HG03558 (cell line): ENCODE data around the gene USP50.
"Not testable (repeated sequence)": the region's sequence is repeated elsewhere in the genome, so short reads cannot be mapped to it uniquely, and the experiment has no call there.

Experiments used
- ATAC-seq: cut with Tn5 transposase; IDR thresholded peaks from one replicate; pipeline ENCODE4 v1.9.1; 2021; ENCODE audit warnings: moderate number of reproducible peaks; ENCODE audit not compliant: unreplicated experiment; ENCODE audit errors: extremely low read depth

The USP50 gene

GRCh38 chr15:50546566-50546965 lies at the start of gene USP50:
Gene USP50 (minus strand): TSS chr15:50546666. CDS start chr15:50546525, 141 bp downstream.
- no peak for ATAC-seq

DNA sequence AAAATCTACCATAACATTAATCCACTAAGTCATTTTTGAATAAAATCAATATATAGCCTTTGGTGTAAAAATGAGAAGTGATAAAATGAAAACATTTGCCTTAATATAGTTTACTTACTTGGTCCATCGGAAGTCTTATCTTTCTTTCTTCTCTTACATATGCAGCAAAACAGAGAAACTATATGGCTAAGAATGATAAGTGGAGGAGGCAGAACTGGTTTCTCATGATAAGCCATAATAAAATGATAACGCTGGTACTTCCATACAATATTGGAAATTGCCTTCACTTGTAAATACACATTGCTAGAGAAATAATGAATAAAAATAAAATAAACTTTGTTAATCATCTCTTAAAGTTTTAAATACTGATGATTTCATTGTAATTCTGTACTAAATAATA lies 47.8 kb upstream of the USP50 start:
- ATAC-seq, result no peak

- no peak for ATAC-seq
Measured at GRCh38 chr15:50593761-50594160, 47.3 kb upstream of the USP50 start.

DNA sequence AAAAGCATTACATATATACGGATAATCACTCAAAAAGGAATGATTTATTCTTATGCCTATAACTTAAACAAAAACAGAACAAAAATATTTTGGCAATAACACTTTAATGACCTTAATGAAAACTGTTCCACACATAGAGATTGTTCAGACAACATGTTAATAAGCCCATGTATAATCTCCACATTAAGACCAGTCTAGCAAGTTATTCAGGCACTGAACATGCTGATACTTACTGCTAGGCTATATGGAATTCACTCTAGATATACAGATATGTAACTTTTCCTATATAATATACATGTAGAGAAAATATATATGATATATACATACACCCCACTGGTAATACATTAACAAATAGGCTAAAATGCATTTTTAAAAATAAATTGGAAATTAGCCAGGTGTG lies 43.8 kb upstream of the USP50 start:
- no peak for ATAC-seq

DNA sequence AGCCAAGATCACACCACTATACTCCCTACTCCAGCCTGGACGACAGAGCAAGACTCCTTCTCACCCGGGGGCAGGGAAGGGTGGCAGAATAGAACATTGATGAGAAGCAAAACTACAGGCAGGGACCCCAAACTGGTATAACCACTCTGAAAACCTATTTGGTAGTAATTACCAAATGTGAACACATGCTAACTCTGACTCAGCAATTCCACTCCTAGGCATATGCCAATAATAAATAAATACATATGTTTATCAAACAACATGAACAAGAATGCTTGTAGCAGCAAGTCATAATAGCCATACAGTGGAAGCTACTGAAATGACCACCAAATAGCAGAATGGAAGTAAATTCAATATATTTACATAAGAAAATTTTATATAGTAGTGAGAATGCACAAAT lies 31.0 kb upstream of the USP50 start:
- no peak for ATAC-seq

DNA sequence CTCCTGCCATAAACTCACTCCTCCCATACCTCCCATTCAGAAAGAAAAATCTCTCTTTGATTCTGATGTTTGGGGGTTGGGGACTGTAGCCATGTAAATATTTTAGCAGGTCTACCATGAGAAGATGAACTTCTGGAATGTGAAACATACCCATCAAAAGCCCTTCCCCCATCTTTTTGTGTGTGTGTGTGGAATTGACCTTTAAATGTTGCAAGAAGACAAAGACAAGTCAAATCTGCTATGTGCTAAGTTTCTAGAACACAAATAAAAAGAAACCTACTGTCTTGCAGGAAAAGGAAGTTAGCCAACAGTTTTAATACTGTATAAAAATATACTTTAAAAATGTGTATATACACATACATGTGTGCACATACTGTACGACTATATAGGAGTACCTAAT lies 29.7 kb upstream of the USP50 start:
- no peak for ATAC-seq

- not testable (repeated sequence) for ATAC-seq
Measured at GRCh38 chr15:50573842-50574241, 27.4 kb upstream of the USP50 start.

DNA sequence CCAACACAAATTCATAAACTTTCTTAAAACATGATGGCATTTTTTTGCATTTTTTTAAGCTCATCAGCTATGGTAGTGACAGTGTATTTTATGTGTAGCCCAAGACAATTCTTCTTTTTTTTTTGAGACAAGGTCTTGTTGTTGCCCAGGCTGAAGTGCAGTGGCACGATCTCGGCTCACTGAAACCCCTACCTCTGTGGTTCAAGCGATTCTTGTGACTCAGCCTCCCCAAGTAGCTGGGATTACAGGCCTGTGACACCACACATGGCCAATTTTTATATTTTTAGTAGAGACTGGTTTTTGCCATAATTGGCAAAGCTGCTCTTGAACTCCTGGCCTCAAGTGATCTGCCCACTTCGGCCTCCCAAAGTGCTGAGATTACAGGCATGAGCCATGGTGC lies 17.3 kb upstream of the USP50 start:
- no peak for ATAC-seq

DNA sequence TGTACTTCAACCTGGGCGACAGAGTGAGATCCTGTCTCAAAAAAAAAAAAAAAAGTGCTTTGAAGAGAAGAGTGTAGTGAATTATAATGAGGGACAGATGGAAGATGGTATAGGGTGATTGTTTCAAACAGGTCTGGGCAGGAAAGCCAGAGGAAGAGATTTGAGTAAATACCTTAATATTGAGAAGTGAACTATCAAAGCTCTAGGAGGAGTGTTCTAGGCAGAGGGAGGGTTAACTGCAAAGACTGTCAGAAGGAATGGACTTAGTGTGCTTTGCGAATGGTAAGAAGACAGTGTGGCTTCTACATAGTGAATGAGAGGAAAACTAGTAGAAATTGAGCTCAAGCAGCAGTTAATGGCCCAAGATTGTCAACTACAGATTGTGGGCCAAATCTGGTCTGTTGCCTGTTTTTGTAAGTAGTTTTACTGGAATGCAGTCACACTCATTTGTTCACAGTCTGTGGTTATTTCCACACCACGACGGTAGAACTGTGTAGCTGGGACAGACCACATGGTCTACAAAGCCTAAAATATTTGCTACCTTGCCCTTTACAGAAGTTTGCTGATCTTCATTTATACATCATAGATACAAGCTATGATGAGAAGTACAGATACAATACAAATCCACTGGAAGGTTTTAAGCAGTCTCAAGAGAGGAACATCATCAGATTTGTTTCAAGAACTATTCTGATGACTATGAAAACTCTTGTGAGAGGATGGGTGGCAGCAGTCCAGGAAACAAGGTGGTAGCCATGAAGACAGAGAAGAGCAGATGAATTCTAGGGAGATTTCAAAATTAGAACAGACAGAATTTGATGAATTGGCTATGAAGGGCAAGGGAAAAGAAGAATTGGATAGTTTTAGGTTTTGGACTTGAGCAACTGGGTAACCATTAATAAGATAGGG lies 16.5 kb upstream of the USP50 start:
- no peak for ATAC-seq

DNA sequence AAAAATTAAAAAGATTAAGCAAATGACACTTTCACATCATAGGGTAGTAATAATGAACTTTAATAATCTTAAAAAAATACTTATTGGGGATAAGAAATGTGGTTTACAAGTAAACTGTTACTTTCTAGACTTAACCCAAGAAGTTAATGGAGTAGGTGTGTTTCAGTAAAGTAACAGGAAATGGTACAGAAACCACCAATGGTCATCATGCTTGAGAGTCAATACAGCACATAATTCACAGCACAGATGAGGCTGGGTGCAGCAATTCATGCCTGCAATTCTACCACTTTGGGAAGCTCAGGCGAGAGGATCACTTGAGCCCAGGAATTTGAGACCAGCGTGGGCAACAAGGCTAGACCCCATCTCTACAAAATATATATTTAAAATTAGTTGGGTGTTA lies 11.5 kb upstream of the USP50 start:
- ATAC-seq, result no peak

DNA sequence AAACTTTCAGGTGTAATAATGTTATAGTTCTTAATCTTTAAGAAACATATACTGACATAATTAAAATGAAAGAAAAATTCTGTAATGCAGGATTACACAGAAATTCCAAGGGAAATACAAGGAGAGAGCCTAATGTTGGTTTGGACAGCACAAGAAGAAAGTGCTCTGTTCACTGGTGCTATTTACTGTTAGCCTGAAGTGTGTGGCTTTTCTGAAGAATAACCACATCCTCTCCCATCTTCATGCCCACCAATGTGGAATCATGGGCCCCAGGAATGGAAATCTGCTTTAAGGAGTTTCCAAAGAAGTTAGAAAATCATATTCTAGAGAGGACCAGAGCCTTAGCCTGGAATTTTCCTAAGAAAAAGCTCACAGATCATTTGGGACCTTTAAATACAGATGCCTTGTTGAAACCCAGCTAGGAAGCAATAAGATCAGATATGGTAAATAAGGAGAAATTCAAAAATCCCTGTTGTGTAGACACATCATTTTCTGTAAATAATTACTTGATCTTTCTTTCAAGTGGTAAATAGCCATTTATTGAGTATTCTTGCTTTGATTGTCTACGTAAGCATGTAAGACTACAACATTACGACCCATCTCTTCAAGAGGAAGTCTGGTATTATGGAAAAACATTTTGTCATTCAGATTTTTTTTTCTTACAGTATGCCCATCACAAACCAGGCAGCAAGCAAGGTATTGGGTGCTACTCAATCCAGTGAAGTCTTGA lies 10.3 kb upstream of the USP50 start:
- no peak for ATAC-seq

DNA sequence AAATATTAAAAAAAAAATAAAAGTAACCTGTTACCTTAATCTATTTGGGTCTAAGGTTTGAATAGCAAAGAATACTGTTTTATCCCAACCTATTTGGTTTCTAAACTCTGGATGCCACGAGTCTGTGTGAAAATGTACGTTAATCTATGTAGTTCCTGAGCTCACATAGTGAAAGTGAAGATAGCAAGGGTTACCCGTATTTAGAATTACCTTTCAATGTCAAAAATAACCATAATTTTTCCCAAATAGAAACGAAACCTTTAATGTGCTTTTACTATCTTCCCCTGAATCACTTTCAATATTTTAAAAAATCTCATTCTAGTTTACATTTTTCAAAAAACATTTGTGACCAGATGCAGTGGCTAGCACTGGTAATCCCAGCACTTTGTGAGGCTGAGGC lies 5.8 kb upstream of the USP50 start:
- no peak for ATAC-seq

GRCh38 chr15:50549326-50549725 lies 2.9 kb upstream of the USP50 start:
- no peak for ATAC-seq

DNA sequence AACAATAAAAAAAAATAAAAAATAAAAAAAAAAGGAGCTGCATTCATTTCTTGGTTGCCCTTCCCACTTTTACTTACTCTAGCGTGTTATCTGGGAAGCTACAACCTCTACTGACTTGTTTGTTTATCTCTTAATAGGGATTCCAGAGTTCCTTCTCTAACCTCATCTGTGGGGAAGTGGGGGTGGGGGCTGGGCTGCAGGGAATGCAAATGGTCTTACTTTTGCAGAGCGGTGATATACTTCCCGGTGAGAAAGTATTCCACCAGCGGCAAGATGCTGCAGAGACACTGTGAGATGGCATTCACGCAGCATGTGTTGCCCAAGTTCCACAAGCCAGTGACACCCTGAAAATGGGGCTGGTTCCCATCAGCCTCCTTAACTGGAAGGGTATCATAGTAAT lies 2.1 kb downstream of the USP50 start:
- no peak for ATAC-seq

DNA sequence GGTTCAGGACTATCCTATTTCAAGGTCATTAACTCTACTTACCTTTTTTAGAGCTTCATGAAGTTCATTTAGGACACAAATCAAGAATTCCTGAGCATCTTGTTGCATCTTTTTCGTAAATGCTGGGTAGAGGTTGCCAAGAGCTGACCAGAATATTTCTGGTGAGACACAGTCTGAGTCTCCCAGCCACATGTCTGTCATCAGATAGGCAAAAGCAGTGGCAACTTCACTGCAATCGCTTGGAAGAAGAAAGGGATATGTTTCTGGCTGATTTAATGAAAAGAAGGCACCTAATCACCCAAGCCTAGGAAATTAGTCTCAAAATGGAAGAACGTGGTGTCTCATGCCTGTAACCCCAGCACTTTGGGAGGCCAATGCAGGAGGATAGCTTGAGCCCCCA lies 2.9 kb downstream of the USP50 start:
- no peak for ATAC-seq

DNA sequence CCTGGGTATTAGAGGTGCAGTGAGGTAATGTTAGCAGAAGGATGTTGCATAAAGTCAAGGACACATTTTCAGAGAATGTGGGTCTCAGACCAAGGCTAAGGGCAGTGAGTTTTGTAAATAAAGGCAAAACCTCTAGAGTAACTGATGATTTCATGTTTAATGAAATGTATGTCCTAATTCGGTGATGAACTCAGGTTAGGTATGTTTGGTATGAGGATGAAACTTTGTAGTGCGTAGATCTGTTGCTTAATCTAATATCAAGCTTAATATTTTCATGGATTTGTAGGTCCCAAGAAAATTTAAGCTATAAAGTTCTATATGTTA lies 3.6 kb downstream of the USP50 start:
- no peak for ATAC-seq

GRCh38 chr15:50531766-50532165 lies 14.7 kb downstream of the USP50 start:
- no peak for ATAC-seq

DNA sequence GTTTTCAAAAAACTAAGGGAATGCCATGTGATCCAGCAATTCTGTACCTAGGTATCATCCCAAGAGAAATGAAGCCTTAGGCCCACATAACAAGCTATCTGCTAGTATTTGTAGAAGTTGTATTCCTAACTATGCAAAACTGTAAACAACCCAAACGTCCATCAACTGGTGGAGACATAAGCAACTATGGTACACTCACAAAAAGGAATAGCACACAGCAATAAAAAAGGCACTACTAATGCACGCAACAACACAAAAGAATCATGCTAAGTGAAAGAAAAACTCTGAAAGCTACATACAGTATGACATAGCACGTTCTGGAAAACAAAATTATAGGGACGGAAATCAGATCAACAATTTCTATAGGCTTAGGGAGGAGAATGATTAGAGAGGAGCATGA lies 15.3 kb downstream of the USP50 start:
- no peak for ATAC-seq

DNA sequence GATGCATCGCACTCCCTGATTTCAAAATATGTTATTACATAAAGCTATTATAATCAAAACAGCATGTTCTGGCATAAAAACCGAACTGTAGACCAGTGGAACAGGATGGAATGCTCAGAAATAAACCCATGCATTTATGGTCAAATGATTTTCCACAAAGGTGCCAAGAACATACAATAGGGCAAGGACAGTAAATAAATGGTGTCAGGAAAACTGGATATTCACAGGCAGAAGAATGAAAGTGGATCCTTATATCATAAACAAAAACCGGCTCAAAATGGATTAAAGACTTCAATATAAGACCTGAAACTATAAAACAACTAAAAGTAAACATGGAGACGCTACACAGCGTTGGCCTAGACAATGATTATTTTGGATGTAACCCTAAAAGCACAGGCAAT lies 22.6 kb downstream of the USP50 start:
- no peak for ATAC-seq

GRCh38 chr15:50519740-50520425 lies 26.6 kb downstream of the USP50 start:
- ATAC-seq, result no peak

DNA sequence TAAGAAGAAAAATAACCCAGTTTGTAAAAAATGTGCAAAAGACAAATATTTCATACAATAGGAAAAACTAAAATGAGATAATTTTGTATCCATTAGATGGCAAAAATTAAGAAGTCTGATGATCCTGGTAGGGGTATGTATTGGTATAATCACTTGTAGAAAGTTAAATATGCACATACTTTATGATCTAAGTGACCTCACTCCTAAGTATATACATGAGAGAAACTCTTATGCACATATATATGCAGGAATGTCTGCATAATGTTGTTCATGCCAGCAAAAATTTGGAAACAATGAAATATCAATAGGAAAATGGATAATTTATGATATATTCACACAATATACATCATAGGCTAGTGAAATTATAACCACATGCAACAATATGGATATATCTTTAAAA lies 33.5 kb downstream of the USP50 start:
- no peak for ATAC-seq
